IMR-90 (cell line): ENCODE data around the gene NKRF. TPM values are rescaled to one million over a fixed set of nuclear protein-coding genes. Genes with fewer than 3 reads are reported as not detected.

Source experiments
- ATAC-seq: fragments of 200-7000 bp; cut with Tn5 transposase; 2 replicates; pipeline ENCODE4 v1.9.1; 2020; ENCODE audit warnings: low read depth, mild to moderate bottlenecking, moderate library complexity
- BruUV-seq: library from RNA; stranded (reverse); fragments of 400-500 nt; replicated peaks from 2 replicates; lab custom pipeline; 2021; lab: Mats Ljungman, UMichigan
- CTCF ChIA-PET: fragments of 300-600 bp; formaldehyde crosslinking; extraction: SDS; loops from one replicate; lab custom pipeline; 2021; ENCODE audit warnings: antibody characterized with exemption; lab: Yijun Ruan, JAX
- POLR2A ChIA-PET: fragments of 300-600 bp; sonication (Branson Sonifier 250); formaldehyde crosslinking; loops from one replicate; lab custom pipeline; 2022; ENCODE audit warnings: antibody characterized with exemption; ENCODE audit not compliant: unreplicated experiment; lab: Charles Lee
- DNase-seq: peaks from one replicate; pipeline ENCODE4 v3.0.0; 2013
- H2AFZ ChIP-seq: replicated peaks from 2 replicates; pipeline ENCODE3; 2013; ENCODE audit warnings: low read length, mild to moderate bottlenecking; ENCODE audit not compliant: poor library complexity
- H2AK5ac ChIP-seq: 2 replicates; pipeline ENCODE4 v1.6.1; 2013; ENCODE audit warnings: low read depth, low read length, inconsistent platforms
- H2AK9ac ChIP-seq: replicated peaks from 2 replicates; pipeline ENCODE3; 2013; ENCODE audit warnings: mild to moderate bottlenecking, low read depth, low read length, moderate library complexity; ENCODE audit not compliant: poor library complexity
- H2BK120ac ChIP-seq: 2 replicates; pipeline ENCODE4 v1.6.1; 2013; ENCODE audit warnings: low read depth, low read length, inconsistent platforms
- H2BK15ac ChIP-seq: 3 replicates; pipeline ENCODE4 v1.6.1; 2013; ENCODE audit warnings: low read depth, low read length, inconsistent platforms
- H2BK20ac ChIP-seq: 2 replicates; pipeline ENCODE4 v1.6.1; 2013; ENCODE audit warnings: low read depth, mild to moderate bottlenecking, inconsistent platforms, low read length, moderate library complexity
- H2BK5ac ChIP-seq: 2 replicates; pipeline ENCODE4 v1.6.1; 2013; ENCODE audit warnings: mild to moderate bottlenecking, low read depth, low read length, inconsistent platforms; ENCODE audit not compliant: poor library complexity, severe bottlenecking
- H3K14ac ChIP-seq: replicated peaks from 2 replicates; pipeline ENCODE4 v1.6.1; 2013; ENCODE audit warnings: low read depth, low read length, inconsistent platforms
- H3K18ac ChIP-seq: 2 replicates; pipeline ENCODE4 v1.6.1; 2013; ENCODE audit warnings: low read depth, low read length, control low read depth
- H3K23ac ChIP-seq: 2 replicates; pipeline ENCODE4 v1.6.1; 2013; ENCODE audit warnings: low read depth, low read length, inconsistent platforms
- H3K27ac ChIP-seq: 2 replicates; pipeline ENCODE4 v1.5.1; 2013; ENCODE audit warnings: mild to moderate bottlenecking, control low read depth, low read length; ENCODE audit not compliant: insufficient read depth
- H3K27me3 ChIP-seq: 2 replicates; pipeline ENCODE4 v1.6.1; 2013; ENCODE audit warnings: low read length; ENCODE audit not compliant: control insufficient read depth, insufficient read depth
- H3K36me3 ChIP-seq: 2 replicates; pipeline ENCODE4 v1.6.1; 2013; ENCODE audit warnings: low read length, mixed read lengths; ENCODE audit not compliant: control insufficient read depth, insufficient read depth
- H3K4ac ChIP-seq: 2 replicates; pipeline ENCODE4 v1.6.1; 2013; ENCODE audit warnings: low read depth, low read length, inconsistent platforms
- H3K4me1 ChIP-seq: 2 replicates; pipeline ENCODE4 v1.6.1; 2013; ENCODE audit warnings: low read length, mixed read lengths; ENCODE audit not compliant: control insufficient read depth, insufficient read depth
- H3K4me2 ChIP-seq: 2 replicates; pipeline ENCODE4 v1.6.1; 2013; ENCODE audit warnings: low read depth, mild to moderate bottlenecking, control low read depth, low read length, moderate library complexity
- H3K4me3 ChIP-seq: 2 replicates; pipeline ENCODE4 v1.5.1; 2013; ENCODE audit warnings: low read depth, mild to moderate bottlenecking, control low read depth, low read length, moderate library complexity; ENCODE audit not compliant: insufficient read depth
- H3K56ac ChIP-seq: 2 replicates; pipeline ENCODE4 v1.6.1; 2013; ENCODE audit warnings: low read length, inconsistent platforms; ENCODE audit not compliant: insufficient read depth; ENCODE audit errors: extremely low read depth
- H3K79me1 ChIP-seq, 2 experiments: 2 replicates each; pipeline ENCODE4 v1.6.1; 2013; ENCODE audit warnings: low read length in 2 of 2, inconsistent platforms in 1 of 2, low read depth in 1 of 2
- H3K9ac ChIP-seq: 2 replicates; pipeline ENCODE4 v1.6.1; 2013; ENCODE audit warnings: low read depth, low read length, control low read depth
- H3K9me1 ChIP-seq: 2 replicates; pipeline ENCODE4 v1.6.1; 2013; ENCODE audit warnings: low read length, inconsistent platforms; ENCODE audit not compliant: insufficient read depth
- H3K9me3 ChIP-seq: 2 replicates; pipeline ENCODE4 v1.6.1; 2013; ENCODE audit warnings: low read length; ENCODE audit not compliant: control insufficient read depth, insufficient read depth
- H4K20me1 ChIP-seq: 2 replicates; pipeline ENCODE4 v1.6.1; 2013; ENCODE audit warnings: low read length, inconsistent platforms; ENCODE audit not compliant: insufficient read depth
- H4K5ac ChIP-seq: 2 replicates; pipeline ENCODE4 v1.6.1; 2013; ENCODE audit warnings: mild to moderate bottlenecking, low read depth, low read length, control low read depth
- H4K8ac ChIP-seq, 2 experiments: 2 replicates each; pipeline ENCODE4 v1.6.1; 2013; ENCODE audit warnings: low read depth in 2 of 2, low read length in 2 of 2, control low read depth in 1 of 2, inconsistent platforms in 1 of 2
- H4K91ac ChIP-seq: 2 replicates; pipeline ENCODE4 v1.6.1; 2013; ENCODE audit warnings: low read depth, low read length, inconsistent platforms; ENCODE audit not compliant: insufficient read depth
- RFX5 ChIP-seq: IDR thresholded peaks from 2 replicates; pipeline ENCODE4 v1.8.0; 2012; ENCODE audit warnings: low read depth, mild to moderate bottlenecking, low read length, moderate library complexity
- WGBS, 2 experiments: methylation state at CpG; one replicate each; pipeline versions ENCODE4 v1.1.5 to v1.1.7; 2013; ENCODE audit warnings: missing lambda C conversion rate in 2 of 2; ENCODE audit not compliant: insufficient read length in 1 of 2; ENCODE audit errors: extremely low coverage in 2 of 2; 5-methylcytosine and 5-hydroxymethylcytosine counted together
- dilution Hi-C: fragments of 300-500 bp; cut with HindIII; formaldehyde crosslinking; loops from one replicate; pipeline ENCODE4 v1.14.3; 2018; ENCODE audit warnings: low sequenced_read_pairs; ENCODE audit not compliant: unreplicated experiment
- in situ Hi-C: fragments of 300-500 bp; cut with MboI; formaldehyde crosslinking; loops from 3 replicates; pipeline ENCODE4 v1.14.3; 2019; ENCODE audit warnings: low sequenced_read_pairs, inconsistent platforms, mixed read lengths
- intact Hi-C: fragments of 100-400 bp; cut with micrococcal nuclease; formaldehyde crosslinking; loops from 2 replicates; pipeline ENCODE4 v1.10.0; 2022
- polyA plus RNA-seq, 3 experiments: library from polyadenylated mRNA; depleted of rRNA; stranded (reverse); fragments of >200 nt; gene quantifications; 2 replicates each; pipeline ENCODE4 v1.2.3, GENCODE V29; 2012; ENCODE audit warnings: low replicate concordance in 1 of 3
- total RNA-seq: library from RNA; depleted of rRNA; stranded (reverse); fragments of >200 nt; gene quantifications from 2 replicates; pipeline ENCODE4 v1.2.3, GENCODE V29; 2012

The NKRF gene
- total and polyA plus RNA-seq, 2 of the 4 experiments (the other 2 are of a cell fraction) = 2.2 to 4.1 TPM

GRCh38 chrX:119643696-119644095 lies 37.5 kb upstream of the NKRF start:
- Histone ChIP-seq H3K27ac (no peak overlapping the region), H3K18ac (no peak overlapping the region), H3K4me3 (no peak overlapping the region), H3K9me3 (no peaks in the 10 kb centered on the region), H3K56ac (no peak overlapping the region), H3K79me1 (no peaks in the 10 kb centered on the region), H3K27me3 (no peaks in the 10 kb centered on the region), H4K20me1 (no peaks in the 10 kb centered on the region), H4K8ac (no peak overlapping the region), H3K23ac (no peak overlapping the region), H2BK120ac (no peak overlapping the region), H3K4me2 (no peak overlapping the region), H4K91ac (no peak overlapping the region), H3K4ac (no peak overlapping the region), H2AK9ac (no peak overlapping the region), H2AFZ (no peak overlapping the region), H4K5ac (no peak overlapping the region), H3K9ac (no peak overlapping the region), H3K36me3 (peaks cover 5% of the 10 kb centered on the region; the same call in 1 of the 2 replicates), H2AK5ac (no peak overlapping the region), H2BK15ac (no peak overlapping the region), H2BK20ac (no peak overlapping the region), H3K14ac (no peak overlapping the region), H3K4me1 (no peaks in the 10 kb centered on the region), H2BK5ac (no peak overlapping the region), H3K9me1 (no peaks in the 10 kb centered on the region)
- dilution Hi-C loops (no loop called here), intact Hi-C loops (no loop called here), in situ Hi-C loops (no loop called here)
- no CpG with 5 or more reads among the region's 8 CpGs for WGBS, 2 experiments
- no peak for DNase-seq
- no peak for TF ChIP-seq RFX5
- POLR2A ChIA-PET = no interaction called here
- no TSS peak for BruUV-seq
- CTCF ChIA-PET = no interaction called here
- ATAC-seq = no peak
